Ishikawa (cell line): ENCODE data around the gene TEP1.
A peak's percentile ranks its signal among the peaks of the same experiment; 100 is the strongest.

ENCODE experiments used
- CEBPB ChIP-seq: IDR thresholded peaks from 2 replicates; pipeline ENCODE4 v1.6.1; 2012
- CREB1 ChIP-seq: IDR thresholded peaks from 2 replicates; pipeline ENCODE4 v1.6.1; 2012; ENCODE audit warnings: low read depth
- EGR1 ChIP-seq: IDR thresholded peaks from 2 replicates; pipeline ENCODE4 v1.6.1; 2012
- EP300 ChIP-seq: IDR thresholded peaks from 2 replicates; pipeline ENCODE4 v1.6.1; 2012; ENCODE audit warnings: borderline replicate concordance
- FOXM1 ChIP-seq: IDR thresholded peaks from 2 replicates; pipeline ENCODE4 v1.6.1; 2012; ENCODE audit warnings: low read depth, borderline replicate concordance
- MAX ChIP-seq: IDR thresholded peaks from 2 replicates; pipeline ENCODE4 v1.6.1; 2012
- NFIC ChIP-seq: IDR thresholded peaks from 2 replicates; pipeline ENCODE4 v1.6.1; 2012
- RAD21 ChIP-seq: IDR thresholded peaks from 2 replicates; pipeline ENCODE4 v1.6.1; 2012; ENCODE audit warnings: low read depth
- REST ChIP-seq: IDR thresholded peaks from 2 replicates; pipeline ENCODE4 v1.6.1; 2012; ENCODE audit warnings: low read depth, mild to moderate bottlenecking
- TAF1 ChIP-seq: IDR thresholded peaks from 2 replicates; pipeline ENCODE4 v1.6.1; 2012; ENCODE audit warnings: low read depth, mild to moderate bottlenecking
- TCF12 ChIP-seq: IDR thresholded peaks from 2 replicates; pipeline ENCODE4 v1.6.1; 2012; ENCODE audit warnings: low read depth
- TEAD4 ChIP-seq: IDR thresholded peaks from 2 replicates; pipeline ENCODE4 v1.6.1; 2012
- USF1 ChIP-seq: IDR thresholded peaks from 2 replicates; pipeline ENCODE4 v1.6.1; 2012
- YY1 ChIP-seq: IDR thresholded peaks from 2 replicates; pipeline ENCODE4 v1.6.1; 2012; ENCODE audit warnings: low read depth
- ZBTB7A ChIP-seq: IDR thresholded peaks from 2 replicates; pipeline ENCODE4 v1.6.1; 2012; ENCODE audit warnings: low read depth

TEP1 gene

GRCh38 chr14:20347747-20348146 is 65.6 kb downstream of the TEP1 start:
- no peak for TF ChIP-seq MAX

- TF ChIP-seq EGR1 (no peak), CREB1 (no peak), CEBPB (no peak), NFIC (no peak), FOXM1 (no peak), YY1 (no peak), TEAD4 (no peak), REST (no peak), USF1 (no peak), ZBTB7A (no peak), TAF1 (no peak)
These were observed 66.6 kb downstream of the TEP1 start for GRCh38 chr14:20346713-20347112.

- no peak for TF ChIP-seq FOXM1
- no peak for TF ChIP-seq USF1
- TF ChIP-seq YY1, result no peak
- no peak for TF ChIP-seq EP300
- no peak for TF ChIP-seq TAF1
- TF ChIP-seq RAD21, result no peak
- TF ChIP-seq REST, result no peak
- TF ChIP-seq CREB1, result no peak
These were observed 67.9 kb downstream of the TEP1 start for GRCh38 chr14:20345366-20345765.

- TF ChIP-seq TCF12 (no peak), TAF1 (no peak), CEBPB (no peak)
These were observed 69.5 kb downstream of the TEP1 start for GRCh38 chr14:20343862-20344220.

GRCh38 chr14:20343092-20343861 is 70.0 kb downstream of the TEP1 start, which contains the start of gene PARP2:
Gene PARP2 (plus strand): TSS chr14:20343635. CDS start chr14:20343642, 7 bp downstream.
- no peak for TF ChIP-seq REST
- TF ChIP-seq RAD21, result no peak
- peak; percentile 85 for TF ChIP-seq TAF1
- peak; percentile 72 for TF ChIP-seq MAX
- peak; percentile 70 for TF ChIP-seq TEAD4
- TF ChIP-seq ZBTB7A, result no peak
- TF ChIP-seq YY1, result peak; percentile 91
- TF ChIP-seq CEBPB, result no peak
- no peak for TF ChIP-seq USF1
- TF ChIP-seq TCF12, result peak; percentile 60; the same call in 1 of the 2 replicates
- no peak for TF ChIP-seq FOXM1
- 0 out of 2 replicates have a peak, but pooled peaks have one; percentile 23 for TF ChIP-seq EGR1
- TF ChIP-seq NFIC, result no peak; the same call in 1 of the 2 replicates
- no peak for TF ChIP-seq EP300
- peak; percentile 78 for TF ChIP-seq CREB1
